Left forelimb (tissue), 1 donor: ENCODE measurements around the gene CPD.

Experiments used
- DNase-seq: peaks from one replicate; pipeline ENCODE4 v3.0.0-alpha.2; 2018; ENCODE audit warnings: low spot score

Gene CPD

DNA sequence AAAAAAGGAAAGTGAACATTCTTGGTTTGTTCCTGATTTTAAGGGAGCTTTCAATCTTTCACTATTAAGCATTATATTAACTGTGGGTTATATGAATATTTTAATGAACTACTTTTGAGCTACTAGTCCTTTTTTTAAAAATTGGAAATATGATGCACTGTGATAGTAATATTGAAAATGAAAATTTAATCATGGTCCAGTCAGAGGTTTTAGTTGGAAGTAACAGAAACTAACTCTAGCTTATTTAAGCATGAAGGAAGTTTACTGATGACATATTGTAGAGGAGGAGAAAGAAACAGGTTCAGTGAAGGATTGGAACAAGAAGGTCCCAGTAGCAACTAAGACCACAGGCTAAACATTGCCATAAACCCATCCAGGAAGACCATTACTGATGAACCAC, 24.0 kb upstream of the CPD start:
- DNase-seq, result no peak

DNA sequence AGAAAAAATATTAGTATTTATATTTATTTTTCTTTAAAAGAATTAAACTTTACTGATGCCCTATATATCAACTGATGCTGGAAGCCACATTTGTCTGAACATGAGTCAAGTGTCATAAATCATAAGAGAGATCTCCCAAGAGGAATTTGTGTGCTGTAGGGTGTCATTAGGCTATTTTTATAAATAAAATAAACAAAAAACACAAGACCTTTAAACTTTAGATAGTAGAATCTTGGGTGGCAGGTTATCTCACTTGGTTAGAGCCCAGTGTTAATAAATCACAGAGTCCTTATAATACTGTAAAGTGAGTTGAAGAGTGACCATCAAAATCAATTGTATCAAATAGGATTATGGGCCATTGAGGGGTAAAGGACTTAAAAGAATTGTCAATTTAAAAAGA, 21.3 kb upstream of the CPD start:
- no peak for DNase-seq

DNA sequence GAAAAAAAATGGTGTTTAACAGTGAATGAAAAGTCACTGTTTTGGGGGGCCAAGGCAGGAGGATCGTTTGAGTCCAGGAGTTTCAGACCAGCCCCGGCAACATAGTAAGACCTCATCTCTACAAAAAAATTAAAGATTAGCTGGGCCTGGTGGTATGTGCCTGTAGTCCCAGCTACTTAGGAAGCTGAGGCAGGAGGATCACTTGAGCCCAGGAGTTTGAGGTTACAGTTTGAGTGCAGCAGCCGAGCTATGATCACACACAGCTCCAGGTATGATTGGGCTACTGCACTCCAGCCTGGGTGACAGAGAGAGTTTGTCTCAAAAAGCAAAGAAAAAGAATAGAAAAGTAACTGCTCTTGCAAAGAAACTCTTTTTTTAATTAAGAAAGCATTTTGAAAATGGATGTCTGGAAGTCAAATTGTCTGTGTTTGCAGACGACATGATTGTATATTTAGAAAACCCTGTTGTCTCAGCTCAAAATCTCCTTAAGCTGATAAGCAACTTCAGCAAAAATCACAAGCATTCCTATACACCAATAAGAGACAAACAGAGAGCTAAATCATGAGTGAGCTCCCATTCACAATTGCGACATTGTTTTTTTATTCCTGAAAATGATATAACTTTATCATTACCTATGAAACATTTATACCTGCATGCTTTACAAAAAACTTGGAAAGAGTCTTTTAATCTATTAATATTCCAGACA, 20.5 kb upstream of the CPD start:
- no peak for DNase-seq

DNA sequence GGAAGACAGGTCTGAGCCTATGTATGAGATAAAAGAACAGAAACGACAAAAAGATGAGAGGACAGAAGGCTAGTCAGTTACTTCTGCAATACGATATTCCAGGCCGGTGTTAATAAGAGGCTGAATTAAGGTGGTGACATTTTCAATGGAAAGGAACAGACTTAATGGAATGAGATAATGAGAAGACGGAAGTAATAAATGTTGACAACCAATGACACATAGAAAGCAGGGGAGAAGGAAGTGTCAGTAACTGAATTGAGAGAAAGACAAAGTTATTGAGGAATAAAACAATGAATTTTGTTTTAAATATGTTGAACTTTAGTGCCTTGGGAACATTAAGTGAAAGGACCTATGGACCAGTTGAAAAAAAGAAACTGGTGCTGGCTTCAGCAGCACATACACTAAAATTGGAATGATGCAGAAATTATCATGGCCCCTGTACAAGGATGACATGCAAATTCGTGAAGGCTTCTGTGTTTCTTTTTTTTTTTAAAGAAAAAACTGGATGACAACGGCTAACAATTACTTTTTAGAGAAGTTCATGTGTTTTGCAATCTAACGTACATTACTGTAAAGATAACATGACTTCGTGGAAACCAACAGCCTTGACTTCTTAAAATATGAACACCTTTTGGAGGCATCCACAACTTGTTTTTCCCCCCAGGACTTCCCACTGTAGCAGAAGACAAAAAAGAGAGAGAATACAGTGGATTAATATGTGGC, 18.5 kb upstream of the CPD start:
- DNase-seq, result no peak

DNA sequence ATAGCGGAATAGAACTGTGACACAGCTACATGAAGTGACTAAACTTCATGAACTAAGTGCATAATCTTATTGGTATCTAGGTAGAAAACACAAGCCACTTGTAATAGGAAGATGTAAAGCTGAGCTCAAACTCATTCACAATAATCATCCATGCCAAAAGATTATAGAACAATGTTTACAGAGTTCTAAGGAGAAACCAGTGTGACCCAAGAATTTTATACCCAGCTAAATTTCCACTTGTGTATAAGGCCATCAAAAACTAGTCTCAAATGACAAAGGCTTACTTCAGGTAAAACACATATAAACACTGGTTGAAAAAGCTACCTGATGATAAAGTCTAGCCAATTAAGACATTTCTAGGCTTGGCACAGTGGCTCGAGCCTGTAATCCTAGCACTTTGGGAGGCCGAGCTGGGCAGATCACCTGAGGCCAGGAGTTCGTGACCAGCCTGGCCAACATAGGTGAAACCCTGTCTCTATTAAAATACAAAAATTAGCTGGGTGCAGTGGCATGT, 16.9 kb upstream of the CPD start:
- DNase-seq, result no peak

DNA sequence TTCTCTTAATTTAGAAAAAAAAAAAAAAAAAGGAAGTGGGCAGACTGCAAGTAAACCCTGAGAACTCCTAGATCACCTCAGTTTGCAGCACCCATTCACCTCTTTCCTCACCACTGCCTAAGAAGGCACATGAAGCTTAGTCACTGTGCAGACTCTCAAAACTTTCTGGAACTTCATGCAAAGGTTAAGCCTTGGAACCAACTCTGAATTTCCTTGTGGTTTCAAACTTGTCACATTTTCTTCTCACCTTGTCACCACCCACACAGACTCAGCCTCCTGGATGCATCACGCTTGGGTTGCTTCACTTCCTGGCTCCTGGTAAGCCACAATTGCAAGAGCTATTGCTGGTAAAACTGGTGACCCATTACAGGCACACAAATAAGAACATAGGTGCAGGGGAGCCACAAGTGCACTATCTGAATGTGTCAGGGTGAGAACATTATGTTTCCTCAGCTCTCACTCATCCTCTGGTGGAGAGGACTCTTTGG, 15.0 kb upstream of the CPD start:
- no peak for DNase-seq

DNA sequence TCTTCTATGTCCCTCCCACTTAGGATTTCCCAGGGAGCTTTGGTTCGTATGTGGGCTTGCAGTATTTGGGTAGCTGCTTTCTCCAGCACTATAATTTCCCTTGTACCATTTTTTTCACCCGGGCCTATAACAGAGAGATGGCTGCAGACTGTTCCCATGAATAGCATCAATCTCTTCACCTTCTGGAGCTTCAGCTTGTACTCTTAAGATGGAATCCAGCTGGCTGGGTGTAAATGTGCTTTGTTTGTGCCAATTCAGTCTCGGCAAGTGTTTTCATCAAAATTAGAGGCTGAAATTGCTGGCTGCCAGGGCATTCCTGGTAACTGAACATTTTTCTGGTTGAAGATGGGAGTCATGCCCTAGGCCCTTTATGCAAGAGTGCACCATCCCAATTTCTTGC, 12.2 kb upstream of the CPD start:
- DNase-seq, result no peak

DNA sequence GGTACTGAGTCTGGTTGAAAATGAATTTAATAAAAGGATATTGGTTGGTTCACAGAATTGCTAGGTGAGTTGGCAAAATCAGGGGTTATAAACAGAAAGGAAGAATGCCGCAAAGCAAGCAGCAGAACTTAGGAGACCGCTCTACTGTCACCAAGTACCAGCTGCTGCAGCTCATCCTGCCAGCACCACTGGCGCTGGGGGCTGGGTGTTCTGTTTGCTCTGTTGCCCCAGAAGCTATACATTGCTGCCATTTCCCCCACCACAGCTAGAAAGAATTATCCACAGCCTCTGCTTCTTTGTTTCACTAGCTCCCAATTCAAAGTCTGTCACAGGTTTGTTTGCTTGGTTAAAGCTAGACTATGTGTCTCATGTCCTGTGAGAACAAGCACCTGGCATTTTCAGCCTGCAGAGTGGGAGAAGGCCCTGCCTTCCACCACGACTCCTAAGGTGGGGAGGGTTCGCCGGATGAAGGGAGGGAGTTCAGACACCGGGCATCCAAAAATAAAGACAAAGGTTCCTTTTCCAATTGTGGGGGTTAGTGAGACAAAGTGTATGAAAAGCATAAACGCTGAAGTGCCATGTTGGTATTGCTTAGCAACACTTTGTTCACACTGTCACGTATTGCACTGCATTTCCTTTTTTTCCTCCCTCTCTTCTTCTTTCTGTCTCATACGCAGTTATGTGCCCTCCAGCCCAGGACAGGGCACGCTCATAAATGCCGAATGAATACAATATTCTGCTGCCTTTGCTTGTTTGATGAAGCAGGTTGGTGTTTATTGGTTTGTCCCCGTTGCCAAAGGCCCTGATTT, 9.6 kb upstream of the CPD start:
- DNase-seq, result no peak

DNA sequence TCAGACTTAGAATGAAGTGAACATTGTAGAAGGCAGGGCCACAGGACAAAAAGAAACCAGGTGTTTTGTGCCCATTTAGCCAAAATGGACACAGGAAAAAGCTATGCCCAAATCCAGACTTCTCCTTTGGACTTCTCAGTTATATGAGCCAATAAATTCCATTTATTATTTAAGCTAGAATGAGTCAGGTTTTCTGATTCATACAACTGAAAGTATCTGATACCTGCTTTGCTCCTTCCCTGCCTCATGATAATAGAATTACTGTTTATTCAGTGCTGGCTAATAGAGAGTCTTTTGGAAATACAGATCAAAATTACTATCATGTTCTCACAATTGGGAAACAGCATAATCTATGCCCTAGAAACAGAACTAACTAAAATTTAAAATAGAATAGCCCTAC, 8.7 kb upstream of the CPD start:
- DNase-seq, result no peak

DNA sequence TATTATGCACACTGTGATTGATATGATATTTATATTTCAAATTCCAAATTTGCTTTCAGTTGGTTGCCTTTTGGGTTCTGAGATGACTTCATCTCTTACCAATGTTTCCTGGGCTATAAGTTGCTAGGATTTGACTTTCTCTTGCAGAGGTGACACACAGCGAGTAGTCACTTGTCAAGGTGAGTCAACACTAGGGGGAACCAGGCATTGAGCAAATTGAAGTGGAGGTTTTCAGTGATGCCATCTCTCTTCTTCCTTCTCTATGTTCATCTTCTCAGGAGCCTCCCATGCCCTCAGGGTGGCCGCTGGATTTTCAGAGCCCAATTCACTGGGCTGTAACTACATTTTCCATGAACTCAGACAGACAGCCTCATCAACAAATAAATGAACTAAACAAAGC, 6.0 kb upstream of the CPD start:
- DNase-seq, result no peak

DNA sequence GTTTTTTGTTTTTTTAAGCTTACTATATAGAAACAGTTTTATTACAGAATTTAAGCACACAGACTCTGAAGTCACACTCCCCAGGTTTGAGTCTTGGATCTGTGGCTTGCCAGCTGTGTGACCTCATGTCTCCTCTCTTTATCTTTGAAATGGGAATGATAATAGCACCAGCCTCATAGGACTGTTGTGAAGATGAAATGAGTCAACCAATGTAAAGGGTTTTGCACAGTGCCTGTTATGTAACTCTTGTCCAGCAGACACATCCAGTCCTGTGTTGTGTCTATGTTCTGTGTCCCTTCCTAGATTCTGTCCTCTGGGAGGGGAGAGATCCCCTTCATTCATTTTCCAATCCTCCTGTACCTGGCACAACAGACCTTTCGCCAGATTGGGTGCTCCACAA, 3.1 kb upstream of the CPD start:
- DNase-seq, result no peak

DNA sequence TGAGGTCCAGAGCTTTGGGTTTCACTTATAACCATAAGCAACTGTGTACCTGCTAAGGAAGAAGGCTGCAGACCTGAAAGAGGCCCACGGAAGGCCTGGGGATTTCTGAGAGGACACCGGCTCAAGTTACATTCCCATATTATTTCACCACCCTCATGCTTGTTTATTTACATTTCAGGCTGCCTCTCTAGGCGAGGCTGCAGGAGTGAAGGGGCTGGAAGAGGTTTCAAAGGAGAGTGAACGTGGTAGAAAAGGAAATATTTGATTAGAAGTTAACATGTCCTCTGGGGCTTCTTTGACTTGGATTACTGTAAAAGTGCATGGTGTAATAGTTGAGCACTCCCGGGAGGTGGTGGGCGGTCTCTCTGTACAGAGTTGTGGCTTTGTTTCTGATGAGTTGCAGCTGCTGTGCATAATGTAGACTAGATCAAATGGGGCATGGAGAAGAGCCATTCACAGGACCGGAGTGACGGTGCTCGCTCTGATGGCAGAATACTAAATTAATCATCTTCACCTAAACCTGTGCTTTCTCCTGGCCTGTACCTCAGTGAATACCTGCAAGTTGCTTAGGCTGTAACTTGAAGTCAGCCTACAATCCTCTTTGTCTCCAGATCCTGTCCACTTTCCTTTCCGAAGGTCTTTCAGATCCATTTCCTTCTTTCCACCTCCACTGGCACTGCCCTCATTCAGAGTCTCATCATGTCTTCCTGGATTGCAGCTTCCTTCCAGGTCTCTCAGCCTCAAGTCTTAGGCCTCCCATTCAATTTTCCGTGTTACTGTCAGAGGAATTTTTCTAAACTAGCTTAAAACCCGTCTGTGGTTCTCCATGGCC, 1.9 kb upstream of the CPD start:
- DNase-seq, result no peak

DNA sequence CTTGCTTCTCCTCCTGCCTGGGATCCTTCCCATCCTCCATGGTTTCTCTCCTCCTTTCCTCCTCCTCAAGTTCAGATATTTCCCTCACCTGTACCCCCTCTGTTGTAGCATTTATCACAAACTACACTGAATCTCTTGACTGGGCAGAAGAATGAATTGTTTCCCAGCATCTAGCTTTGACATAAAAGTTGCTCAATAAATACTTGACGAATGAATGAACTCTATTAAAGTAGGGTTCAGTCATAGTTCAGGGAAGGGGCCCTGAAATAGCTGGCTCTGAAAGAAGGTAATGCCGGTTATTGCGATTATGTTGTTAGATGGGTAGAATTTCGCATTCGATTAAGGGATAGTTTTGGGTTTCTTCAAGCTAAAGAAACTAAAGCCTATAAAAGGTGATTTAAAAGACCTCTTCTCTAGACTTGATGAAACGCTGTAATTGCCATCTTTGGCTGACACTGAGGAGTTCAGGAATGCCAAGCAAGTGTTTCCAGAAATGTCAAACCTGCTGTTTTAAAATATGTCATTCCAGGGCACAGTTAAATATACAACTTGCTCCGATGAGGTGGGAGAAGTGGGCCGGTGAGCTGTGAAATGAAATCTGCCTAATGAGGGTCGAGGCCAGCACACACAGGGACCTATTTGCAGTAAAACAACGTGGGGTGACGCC, 1.0 kb upstream of the CPD start:
- DNase-seq, result no peak

DNA sequence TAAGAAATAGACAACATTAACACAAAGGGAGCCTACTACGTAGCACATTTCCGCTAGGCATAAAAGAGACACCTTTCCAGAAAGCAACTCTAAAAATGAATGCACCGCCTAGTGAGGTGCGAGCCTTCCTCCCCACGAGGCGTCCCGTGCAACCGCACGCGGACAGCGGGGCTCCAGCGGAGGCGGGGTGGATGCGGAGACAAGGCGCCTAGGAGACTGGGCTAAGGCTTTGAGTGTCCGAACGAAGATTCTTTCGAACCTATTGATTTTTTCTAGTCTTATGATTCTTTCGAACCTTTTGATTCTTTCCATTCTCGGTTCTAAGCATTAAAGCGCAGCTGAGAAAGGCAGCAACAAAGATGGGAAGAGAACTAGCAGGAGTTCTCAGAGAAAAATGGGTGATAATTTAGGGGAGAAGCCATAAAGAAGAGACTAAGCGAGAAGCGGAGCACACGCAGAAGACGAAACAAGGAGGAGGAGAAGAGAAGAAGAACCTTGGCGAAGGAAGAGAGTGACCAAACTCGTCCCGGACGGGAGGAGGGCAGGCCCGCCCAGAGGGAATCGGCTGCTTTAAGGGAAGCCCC, 394 bp upstream of the CPD start:
- no peak for DNase-seq

DNA sequence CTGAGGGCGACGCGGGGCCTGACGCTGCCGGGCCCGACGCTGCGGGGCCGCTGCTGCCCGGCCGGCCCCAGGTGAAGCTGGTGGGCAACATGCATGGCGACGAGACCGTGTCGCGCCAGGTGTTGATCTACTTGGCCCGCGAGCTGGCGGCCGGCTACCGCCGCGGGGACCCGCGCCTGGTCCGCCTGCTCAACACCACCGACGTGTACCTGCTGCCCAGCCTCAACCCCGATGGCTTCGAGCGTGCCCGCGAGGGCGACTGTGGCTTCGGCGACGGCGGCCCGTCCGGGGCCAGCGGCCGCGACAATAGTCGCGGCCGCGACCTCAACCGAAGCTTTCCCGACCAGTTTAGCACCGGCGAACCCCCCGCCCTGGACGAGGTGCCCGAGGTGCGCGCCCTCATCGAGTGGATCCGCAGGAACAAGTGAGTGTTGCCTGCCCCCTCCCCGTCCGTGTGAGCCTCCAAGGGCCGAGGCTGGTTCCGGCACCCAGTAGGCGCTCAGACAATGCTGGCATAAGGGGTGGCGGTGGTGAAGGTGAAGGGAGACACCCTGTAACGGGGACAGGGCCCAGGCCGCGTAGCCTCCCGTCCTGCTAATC, 676 bp downstream of the CPD start:
- DNase-seq, result no peak

DNA sequence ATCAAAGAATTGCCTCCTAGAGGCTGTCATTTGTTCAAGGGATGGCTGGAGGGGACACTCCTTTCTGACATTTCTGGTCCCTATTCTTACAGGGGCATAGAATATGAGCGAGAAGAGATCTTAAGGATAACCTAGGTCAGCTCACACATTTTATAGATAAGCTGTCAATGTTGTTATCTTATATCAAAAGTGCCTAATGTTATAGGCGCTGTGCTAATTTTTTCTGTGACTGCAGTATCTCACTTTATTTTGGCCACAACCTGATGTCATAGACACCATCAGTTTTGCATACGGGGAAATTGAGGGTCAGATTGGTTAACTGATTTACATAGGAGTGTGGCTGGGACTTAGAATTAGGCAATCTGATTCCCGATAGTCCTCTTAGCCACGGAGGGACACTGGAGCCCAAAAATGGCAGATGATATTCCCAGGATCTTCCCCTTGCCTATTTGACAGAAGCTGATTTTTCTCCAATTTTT, 1.2 kb downstream of the CPD start:
- DNase-seq, result no peak

DNA sequence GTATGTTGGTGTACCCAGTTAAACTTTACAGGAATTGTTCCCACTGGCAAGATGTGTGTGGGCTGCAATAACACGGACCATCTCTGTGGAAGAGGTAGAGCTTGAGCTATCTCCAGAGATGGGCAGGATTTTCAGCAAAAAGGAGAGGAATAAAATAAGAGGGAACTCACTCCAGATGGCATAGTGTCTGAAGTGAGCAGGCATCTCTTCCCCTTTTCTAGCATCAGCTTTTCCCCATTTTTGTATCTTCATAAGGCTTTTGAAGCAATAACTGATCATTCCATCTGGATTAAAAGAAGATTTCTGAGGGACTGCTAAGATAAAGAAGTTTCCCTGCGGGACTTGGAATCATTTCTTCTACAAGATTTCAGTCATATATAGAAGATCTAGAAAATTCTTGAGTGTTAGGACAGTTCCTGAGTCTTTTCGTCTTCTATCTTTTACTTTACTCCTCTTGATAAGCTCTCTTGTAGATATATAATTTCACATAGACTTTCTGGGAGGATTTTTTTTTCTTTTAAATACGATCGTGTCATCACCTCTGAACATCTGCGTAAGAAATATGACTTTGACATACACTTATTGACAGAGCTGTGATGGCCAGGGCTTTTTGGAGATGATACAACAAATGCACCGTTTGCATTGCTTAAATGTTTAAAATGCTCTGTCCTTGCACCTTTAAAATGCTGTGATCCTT, 2.1 kb downstream of the CPD start:
- no peak for DNase-seq

DNA sequence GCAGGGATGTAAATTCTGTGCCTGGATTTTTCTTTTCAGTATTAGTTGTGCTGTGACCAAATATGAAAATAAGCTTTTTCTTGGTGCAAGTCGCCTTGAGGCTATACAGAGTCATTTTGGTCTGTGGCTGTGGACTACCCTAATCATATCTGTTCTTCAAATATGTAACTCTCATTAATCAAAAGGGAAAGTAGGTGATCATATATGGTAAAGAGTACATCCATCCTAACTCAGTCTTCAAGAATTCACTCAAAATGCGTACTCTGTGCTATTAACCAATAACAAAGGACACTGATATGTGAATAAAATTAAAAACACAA, 2.6 kb downstream of the CPD start:
- DNase-seq, result no peak

DNA sequence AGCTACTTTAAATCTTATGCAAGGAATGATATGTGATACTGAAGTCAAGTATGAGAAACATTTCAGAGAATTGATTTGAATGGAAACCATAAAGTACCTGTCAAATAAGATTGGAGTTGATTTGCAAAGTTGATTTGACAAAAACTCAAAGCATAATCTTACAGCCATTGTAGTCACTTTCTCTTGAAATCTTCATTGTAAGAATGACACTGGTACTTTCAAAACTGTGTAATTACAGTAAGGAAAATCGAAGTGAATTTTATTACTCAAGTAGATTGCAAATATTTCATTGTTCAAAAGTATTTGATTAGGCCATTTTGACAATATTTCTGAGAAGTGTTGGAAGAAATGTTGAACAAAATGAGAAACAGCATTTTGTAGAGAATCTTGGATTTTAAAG, 3.6 kb downstream of the CPD start:
- DNase-seq, result no peak
